Suprapubic skin (tissue), 4 donors: ENCODE data around the gene CFAP65. TPM values are rescaled to one million over a fixed set of nuclear protein-coding genes. Genes with fewer than 3 reads are reported as not detected.

Source experiments
- DNase-seq, 2 donors: peaks; one replicate each; pipeline ENCODE4 v3.0.0-alpha.2; 2019; ENCODE audit warnings: low spot score in 2 of 2
- H3K27ac ChIP-seq: fragments of 200-600 bp; sonication (generic); one replicate; pipeline ENCODE4 v1.5.1; 2019
- H3K27me3 ChIP-seq: fragments of 200-600 bp; sonication (generic); one replicate; pipeline ENCODE4 v1.5.1; 2019
- H3K36me3 ChIP-seq: fragments of 200-600 bp; sonication (generic); one replicate; pipeline ENCODE4 v1.5.1; 2019
- H3K4me1 ChIP-seq: fragments of 200-600 bp; sonication (generic); one replicate; pipeline ENCODE4 v1.5.1; 2019
- H3K4me3 ChIP-seq: fragments of 200-600 bp; sonication (generic); one replicate; pipeline ENCODE4 v1.5.1; 2019; ENCODE audit warnings: mild to moderate bottlenecking
- H3K9me3 ChIP-seq: fragments of 200-600 bp; sonication (generic); one replicate; pipeline ENCODE4 v1.5.1; 2019
- EP300 ChIP-seq: sonication (generic); formaldehyde crosslinking; IDR thresholded peaks from one replicate; pipeline ENCODE4 v1.6.1; 2017; ENCODE audit warnings: antibody characterized with exemption
- POLR2A ChIP-seq, 2 donors: fragments of 450-650 bp; IDR thresholded peaks; one replicate each; pipeline ENCODE4 v1.6.1; 2017; ENCODE audit warnings: antibody characterized with exemption in 2 of 2, mild to moderate bottlenecking in 2 of 2, moderate library complexity in 2 of 2
- POLR2AphosphoS5 ChIP-seq, 3 donors: sonication (generic); formaldehyde crosslinking; IDR thresholded peaks; one replicate each; pipeline ENCODE4 v1.6.1; 2017; ENCODE audit warnings: antibody characterized with exemption in 3 of 3
- WGBS: methylation state at CpG from one replicate; pipeline ENCODE4 v1.1.5; 2018; 5-methylcytosine and 5-hydroxymethylcytosine counted together
- total RNA-seq, 4 donors: library from RNA; depleted of rRNA; stranded (reverse); fragments of >200 nt; gene quantifications; one replicate each; pipeline ENCODE4 v1.1.0, GENCODE V29; 2016
- TF ChIP-seq, protein P1 (sequence below), 2 donors: fragments of 200-600 bp in 1 of 2; fragments of 450-650 bp in 1 of 2; sonication (generic) in 1 of 2; IDR thresholded peaks; one replicate each; pipeline ENCODE4 v1.5.1; 2016 to 2019; ENCODE audit warnings: antibody characterized with exemption in 2 of 2, mild to moderate bottlenecking in 1 of 2, moderate library complexity in 1 of 2

Gene CFAP65, protein sequence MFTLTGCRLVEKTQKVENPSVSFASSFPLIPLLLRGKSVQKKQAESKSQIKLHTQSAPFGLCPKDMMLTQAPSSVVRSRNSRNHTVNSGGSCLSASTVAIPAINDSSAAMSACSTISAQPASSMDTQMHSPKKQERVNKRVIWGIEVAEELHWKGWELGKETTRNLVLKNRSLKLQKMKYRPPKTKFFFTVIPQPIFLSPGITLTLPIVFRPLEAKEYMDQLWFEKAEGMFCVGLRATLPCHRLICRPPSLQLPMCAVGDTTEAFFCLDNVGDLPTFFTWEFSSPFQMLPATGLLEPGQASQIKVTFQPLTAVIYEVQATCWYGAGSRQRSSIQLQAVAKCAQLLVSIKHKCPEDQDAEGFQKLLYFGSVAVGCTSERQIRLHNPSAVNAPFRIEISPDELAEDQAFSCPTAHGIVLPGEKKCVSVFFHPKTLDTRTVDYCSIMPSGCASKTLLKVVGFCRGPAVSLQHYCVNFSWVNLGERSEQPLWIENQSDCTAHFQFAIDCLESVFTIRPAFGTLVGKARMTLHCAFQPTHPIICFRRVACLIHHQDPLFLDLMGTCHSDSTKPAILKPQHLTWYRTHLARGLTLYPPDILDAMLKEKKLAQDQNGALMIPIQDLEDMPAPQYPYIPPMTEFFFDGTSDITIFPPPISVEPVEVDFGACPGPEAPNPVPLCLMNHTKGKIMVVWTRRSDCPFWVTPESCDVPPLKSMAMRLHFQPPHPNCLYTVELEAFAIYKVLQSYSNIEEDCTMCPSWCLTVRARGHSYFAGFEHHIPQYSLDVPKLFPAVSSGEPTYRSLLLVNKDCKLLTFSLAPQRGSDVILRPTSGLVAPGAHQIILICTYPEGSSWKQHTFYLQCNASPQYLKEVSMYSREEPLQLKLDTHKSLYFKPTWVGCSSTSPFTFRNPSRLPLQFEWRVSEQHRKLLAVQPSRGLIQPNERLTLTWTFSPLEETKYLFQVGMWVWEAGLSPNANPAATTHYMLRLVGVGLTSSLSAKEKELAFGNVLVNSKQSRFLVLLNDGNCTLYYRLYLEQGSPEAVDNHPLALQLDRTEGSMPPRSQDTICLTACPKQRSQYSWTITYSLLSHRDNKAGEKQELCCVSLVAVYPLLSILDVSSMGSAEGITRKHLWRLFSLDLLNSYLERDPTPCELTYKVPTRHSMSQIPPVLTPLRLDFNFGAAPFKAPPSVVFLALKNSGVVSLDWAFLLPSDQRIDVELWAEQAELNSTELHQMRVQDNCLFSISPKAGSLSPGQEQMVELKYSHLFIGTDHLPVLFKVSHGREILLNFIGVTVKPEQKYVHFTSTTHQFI (N-terminal part only)
- not detected for total RNA-seq

DNA sequence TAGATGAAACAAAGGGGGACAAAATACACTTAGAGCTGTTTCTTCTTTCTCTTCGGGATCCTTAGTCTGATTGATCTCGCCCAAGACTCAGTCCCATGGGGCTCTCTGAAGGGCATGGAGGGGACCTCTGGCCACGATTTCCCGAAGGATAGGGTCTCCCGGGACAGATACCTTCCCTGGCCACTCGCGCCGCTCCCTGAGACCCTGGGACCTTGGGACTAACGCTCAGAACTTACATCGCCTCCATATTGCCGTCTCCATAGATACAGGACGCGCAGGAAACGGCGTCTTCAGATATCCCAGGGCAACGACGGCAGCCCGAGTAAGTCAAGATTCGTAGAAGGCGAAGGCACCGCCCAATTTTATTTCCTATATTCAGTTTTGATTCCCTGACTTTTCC, at the start of gene CFAP65:
Gene CFAP65, minus strand, starts transcription at position 265 of the 400 bp plus-strand sequence. CDS start 2,468 bp downstream, outside the sequence.
- WGBS = 2% methylated on average over 21 of the region's 21 CpGs
- DNase-seq = no peak

DNA sequence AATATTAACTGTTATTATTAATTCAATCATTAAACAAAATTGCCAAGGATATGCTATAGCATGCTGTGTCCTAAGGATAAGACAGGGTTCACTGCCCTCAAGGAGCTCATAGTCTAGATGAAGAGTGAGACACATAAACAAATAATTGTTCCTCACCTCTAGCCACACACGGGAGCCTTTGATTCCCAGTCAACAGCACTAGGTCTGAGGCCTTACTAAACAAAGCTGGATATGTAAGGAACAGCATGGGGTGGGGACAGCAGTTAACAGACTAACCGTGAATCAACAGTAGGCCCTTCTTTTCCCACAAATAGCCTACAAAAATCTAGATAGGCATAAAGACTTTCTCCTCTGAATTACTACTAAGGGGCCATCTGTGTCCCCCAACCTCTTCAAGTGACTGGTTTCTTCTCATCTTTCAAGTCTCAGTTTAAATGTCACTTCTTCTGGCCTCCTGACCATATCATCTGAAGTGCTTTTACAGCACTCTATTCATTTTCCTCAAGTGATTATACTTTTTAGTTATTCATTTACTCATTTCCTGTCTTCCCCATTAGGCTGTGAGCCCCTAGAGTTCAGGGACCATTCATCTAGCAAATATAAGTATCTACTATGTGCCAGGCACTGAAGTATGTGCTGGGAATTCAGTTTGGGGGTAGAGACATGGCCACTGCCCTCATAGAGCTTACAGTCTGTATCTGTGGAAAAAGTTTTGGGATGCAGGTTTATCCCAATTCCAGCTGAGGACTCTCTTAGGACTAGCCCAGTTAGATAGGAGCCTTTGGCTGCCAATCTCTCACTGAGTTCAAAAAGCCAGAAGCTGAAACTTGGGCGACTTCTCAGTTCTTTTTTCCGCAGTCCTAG, 49.4 kb upstream of the CFAP65 start:
- Histone ChIP-seq H3K4me1 (no peaks in the 10 kb centered on the region), H3K27ac (no peak overlapping the region), H3K27me3 (no peaks in the 10 kb centered on the region), H3K36me3 (no peaks in the 10 kb centered on the region), H3K9me3 (no peaks in the 10 kb centered on the region), H3K4me3 (no peak overlapping the region)
- no peak for DNase-seq
- TF ChIP-seq POLR2AphosphoS5 (IDR thresholded peaks at IDR 0.05) (no peak), EP300 (no peak), POLR2A (IDR thresholded peaks at IDR 0.05) (no peak)
- 84% methylated on average over 4 of the region's 4 CpGs for WGBS

More for the DNA sequence above, at the start of gene CFAP65:
- peak within 1 kb of the TSS; percentile 32 for H3K4me3 ChIP-seq
- H3K9me3 ChIP-seq = no peaks in the 10 kb centered on the region
- H3K36me3 ChIP-seq = no peaks in the 10 kb centered on the region
- H3K27me3 ChIP-seq = peaks cover 84% of the 10 kb centered on the region
- TF ChIP-seq EP300 (no peak), POLR2A (IDR thresholded peaks at IDR 0.05) (no peak), POLR2AphosphoS5 (IDR thresholded peaks at IDR 0.05) (no peak)
- TF ChIP-seq, protein P1, sequence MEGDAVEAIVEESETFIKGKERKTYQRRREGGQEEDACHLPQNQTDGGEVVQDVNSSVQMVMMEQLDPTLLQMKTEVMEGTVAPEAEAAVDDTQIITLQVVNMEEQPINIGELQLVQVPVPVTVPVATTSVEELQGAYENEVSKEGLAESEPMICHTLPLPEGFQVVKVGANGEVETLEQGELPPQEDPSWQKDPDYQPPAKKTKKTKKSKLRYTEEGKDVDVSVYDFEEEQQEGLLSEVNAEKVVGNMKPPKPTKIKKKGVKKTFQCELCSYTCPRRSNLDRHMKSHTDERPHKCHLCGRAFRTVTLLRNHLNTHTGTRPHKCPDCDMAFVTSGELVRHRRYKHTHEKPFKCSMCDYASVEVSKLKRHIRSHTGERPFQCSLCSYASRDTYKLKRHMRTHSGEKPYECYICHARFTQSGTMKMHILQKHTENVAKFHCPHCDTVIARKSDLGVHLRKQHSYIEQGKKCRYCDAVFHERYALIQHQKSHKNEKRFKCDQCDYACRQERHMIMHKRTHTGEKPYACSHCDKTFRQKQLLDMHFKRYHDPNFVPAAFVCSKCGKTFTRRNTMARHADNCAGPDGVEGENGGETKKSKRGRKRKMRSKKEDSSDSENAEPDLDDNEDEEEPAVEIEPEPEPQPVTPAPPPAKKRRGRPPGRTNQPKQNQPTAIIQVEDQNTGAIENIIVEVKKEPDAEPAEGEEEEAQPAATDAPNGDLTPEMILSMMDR (IDR thresholded peaks at IDR 0.05) = no peak
- H3K27ac ChIP-seq = no peak within 1 kb of the TSS
- peaks cover 6% of the 10 kb centered on the region for H3K4me1 ChIP-seq

DNA sequence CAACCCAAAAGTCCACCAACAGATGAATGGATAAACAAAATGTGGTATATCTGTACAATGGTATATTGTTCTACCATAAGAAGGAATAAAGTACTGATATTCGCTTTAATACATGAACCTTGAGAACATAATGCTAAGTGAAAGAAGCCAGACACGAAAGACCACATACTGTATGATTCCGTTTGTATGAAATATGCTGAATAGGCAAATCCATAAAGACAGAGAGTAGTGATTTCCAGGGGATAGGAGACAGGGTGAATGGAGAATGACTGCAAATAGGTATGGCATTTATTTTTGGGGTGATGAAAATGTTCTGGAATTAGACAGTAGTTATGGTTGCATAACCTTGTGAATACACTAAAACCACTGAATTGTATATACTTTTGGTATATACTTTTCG, 48.0 kb upstream of the CFAP65 start:
- 95% methylated on average over 4 of the region's 4 CpGs for WGBS
- no peak for DNase-seq

DNA sequence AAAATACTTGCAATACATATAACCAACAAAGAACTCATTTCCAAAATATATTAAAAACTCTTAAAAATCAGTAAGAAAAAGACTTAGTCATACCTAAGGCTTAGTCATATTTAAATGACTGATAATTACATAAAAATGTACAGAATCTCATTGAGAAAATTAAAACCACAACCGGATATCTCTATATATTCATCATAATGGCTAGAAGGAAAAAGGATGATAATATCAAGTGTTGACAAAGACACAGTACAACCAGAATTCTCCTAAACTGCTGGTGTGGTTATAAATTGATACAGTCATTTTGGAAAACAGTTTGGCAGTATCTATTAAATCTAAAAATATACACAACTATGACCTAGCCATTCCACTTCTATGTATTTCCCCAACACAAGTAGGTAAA, 46.5 kb upstream of the CFAP65 start:
- Histone ChIP-seq H3K4me1 (no peaks in the 10 kb centered on the region), H3K36me3 (no peaks in the 10 kb centered on the region), H3K27me3 (no peaks in the 10 kb centered on the region), H3K9me3 (no peaks in the 10 kb centered on the region), H3K4me3 (no peak overlapping the region), H3K27ac (no peak overlapping the region)
- no peak for DNase-seq
- 88% methylated on average over 1 of the region's 1 CpG for WGBS
- TF ChIP-seq, protein P1 (IDR thresholded peaks at IDR 0.05) = no peak

More for the DNA sequence above, 48.0 kb upstream of the CFAP65 start:
- Histone ChIP-seq H3K4me3 (no peak overlapping the region), H3K27me3 (no peaks in the 10 kb centered on the region), H3K36me3 (no peaks in the 10 kb centered on the region), H3K4me1 (no peaks in the 10 kb centered on the region), H3K9me3 (no peaks in the 10 kb centered on the region), H3K27ac (no peak overlapping the region)
- TF ChIP-seq POLR2AphosphoS5 (IDR thresholded peaks at IDR 0.05) (no peak), POLR2A (IDR thresholded peaks at IDR 0.05) (no peak), EP300 (no peak)
- TF ChIP-seq, protein P1 (IDR thresholded peaks at IDR 0.05) = no peak

DNA sequence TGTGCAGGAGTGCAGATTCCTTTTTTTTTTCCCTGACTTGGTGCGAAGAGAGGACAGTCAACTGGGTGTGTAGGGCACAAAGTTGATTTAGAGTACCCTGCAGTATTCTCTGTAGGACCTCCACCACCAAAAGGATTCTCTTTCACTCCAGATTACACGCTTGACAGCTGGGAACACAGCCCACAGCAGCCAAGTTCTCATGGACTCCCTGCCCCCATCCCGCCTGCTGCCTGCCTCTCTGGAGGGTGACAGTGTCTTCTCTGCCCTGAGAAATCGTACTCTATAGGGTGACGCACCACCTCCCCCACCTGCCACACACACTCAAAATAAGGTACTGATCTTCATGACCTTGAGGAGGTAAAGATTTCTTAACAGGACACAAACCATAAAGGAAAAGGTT, 46.0 kb upstream of the CFAP65 start:
- TF ChIP-seq POLR2A (IDR thresholded peaks at IDR 0.05) = no peak
- no peak for TF ChIP-seq POLR2AphosphoS5 (IDR thresholded peaks at IDR 0.05)
- no peak for TF ChIP-seq EP300
- TF ChIP-seq, protein P1 (IDR thresholded peaks at IDR 0.05) = no peak
- no peak overlapping the region for H3K27ac ChIP-seq

More for the DNA sequence above, 46.0 kb upstream of the CFAP65 start:
- DNase-seq = no peak
- 91% methylated on average over 5 of the region's 5 CpGs for WGBS
- H3K27me3 ChIP-seq = no peaks in the 10 kb centered on the region
- no peak overlapping the region for H3K4me3 ChIP-seq
- no peaks in the 10 kb centered on the region for H3K4me1 ChIP-seq
- no peaks in the 10 kb centered on the region for H3K9me3 ChIP-seq
- H3K36me3 ChIP-seq = no peaks in the 10 kb centered on the region
